RCC 7860 (cell line): ENCODE data around the gene MEI1.
"Not testable (repeated sequence)": the region's sequence is repeated elsewhere in the genome, so short reads cannot be mapped to it uniquely, and the experiment has no call there.

Experiments
- DNase-seq: peaks from one replicate; pipeline ENCODE4 v3.0.0-alpha.2; 2015; ENCODE audit warnings: low spot score
- FAIRE-seq: peaks from 2 replicates; lab custom pipeline; 2012; peaks lifted over from hg19 to GRCh38; lab: Jason Lieb, UNC

Gene MEI1

GRCh38 chr22:41733241-41733640 is 33.9 kb downstream of the MEI1 start:
- DNase-seq, FAIRE-seq: not testable (repeated sequence)

DNA sequence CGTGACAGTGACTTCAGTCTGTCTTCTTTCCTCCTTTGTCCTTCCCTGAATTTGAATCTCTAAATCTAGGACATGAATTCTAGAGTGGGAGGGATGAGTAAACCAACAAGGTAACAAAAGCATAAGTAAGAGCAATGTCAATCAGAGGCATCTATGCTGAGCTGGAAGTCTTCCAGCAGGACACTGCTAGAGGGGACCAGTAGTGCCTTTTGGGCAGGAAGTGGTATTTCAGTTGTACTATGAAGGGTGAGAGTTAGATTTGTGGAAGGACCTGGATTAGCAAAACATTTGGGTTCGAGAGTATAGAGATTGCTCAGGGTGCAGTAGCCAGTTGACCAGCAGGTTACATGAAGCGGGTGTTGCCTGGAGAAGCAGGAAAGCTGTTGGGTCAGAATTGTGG is 40.3 kb downstream of the MEI1 start:
- no peak for FAIRE-seq
- DNase-seq, result no peak

DNA sequence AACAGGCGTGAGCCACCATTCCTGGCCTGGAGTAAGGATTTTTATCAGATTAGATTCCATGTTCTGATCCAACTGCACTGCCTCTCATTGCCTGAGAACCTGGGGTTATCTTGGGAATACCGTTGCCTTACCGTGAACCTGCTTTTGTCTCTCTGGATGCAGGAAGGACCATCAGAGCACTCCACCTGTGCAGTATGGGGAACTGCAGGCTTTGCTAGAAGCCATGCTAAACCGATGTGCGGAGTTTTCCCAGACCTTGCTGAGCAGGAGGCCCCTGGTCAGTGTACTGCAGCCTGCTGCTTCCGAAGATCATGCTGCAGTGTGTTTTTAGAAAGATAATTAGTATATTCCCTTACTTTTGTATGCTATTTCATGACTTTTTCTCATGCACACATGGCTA is 43.6 kb downstream of the MEI1 start:
- no peak for FAIRE-seq

DNA sequence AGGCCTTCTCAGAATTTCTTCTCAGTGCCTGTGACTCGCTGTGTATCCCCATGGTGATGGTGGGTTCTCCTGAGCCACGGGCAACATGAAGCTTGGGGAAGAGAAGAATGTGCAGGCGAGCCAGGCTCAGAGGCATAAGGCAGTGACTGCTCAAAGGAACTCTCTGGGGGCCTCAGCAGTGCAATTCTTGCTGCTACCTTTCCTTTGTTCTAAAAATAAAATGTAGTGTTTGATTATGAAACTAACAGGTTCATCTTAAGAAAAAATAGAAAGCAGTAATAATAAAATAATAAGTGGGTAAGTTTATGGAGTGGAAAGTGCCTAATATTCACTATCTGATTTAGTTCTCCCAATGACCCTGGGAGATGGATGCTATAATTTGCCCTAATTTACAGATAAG is 46.7 kb downstream of the MEI1 start:
- DNase-seq (no peak), FAIRE-seq (no peak)

More for the DNA sequence above, 43.6 kb downstream of the MEI1 start:
- no peak for DNase-seq

DNA sequence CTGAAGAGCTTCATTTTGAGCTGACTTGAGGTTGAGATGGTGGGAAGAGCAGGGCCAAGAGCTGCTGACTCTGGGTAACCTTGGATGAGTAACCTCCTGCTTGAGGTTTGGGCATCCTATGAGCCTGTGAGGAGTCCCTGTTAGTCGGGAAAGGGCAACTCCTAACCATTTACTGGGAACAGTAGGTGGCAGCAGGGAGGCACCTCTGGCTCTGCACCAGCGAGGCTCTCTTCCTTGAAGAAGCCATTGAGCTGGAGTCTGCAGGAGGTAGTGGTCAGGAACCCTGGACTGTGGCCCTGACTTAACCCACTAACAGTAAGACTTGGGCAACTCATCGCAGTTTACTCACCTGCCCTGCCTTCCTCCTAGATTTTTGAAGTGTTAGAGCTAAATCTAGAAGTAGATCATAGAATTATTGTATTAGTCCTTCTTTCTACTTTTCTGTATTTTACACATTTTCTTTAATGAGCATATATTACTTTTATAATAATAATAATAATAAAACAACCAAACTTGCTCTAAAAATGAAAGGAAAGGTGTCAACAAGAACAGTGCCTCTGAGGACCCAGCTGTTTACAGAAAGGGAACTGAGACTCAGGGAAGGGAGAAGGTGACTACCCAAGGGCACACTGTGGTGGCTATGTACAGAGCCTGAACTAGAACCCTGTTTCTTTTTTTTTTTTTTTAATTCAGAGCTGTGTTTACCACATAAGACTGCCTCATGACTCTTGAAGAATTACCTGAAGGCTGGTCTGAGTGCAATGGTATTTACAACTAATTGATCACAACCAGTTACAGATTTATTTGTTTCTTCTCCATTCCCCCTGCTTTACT is 47.5 kb downstream of the MEI1 start:
- peak; percentile 86 for DNase-seq
- peak; percentile 91 for FAIRE-seq

DNA sequence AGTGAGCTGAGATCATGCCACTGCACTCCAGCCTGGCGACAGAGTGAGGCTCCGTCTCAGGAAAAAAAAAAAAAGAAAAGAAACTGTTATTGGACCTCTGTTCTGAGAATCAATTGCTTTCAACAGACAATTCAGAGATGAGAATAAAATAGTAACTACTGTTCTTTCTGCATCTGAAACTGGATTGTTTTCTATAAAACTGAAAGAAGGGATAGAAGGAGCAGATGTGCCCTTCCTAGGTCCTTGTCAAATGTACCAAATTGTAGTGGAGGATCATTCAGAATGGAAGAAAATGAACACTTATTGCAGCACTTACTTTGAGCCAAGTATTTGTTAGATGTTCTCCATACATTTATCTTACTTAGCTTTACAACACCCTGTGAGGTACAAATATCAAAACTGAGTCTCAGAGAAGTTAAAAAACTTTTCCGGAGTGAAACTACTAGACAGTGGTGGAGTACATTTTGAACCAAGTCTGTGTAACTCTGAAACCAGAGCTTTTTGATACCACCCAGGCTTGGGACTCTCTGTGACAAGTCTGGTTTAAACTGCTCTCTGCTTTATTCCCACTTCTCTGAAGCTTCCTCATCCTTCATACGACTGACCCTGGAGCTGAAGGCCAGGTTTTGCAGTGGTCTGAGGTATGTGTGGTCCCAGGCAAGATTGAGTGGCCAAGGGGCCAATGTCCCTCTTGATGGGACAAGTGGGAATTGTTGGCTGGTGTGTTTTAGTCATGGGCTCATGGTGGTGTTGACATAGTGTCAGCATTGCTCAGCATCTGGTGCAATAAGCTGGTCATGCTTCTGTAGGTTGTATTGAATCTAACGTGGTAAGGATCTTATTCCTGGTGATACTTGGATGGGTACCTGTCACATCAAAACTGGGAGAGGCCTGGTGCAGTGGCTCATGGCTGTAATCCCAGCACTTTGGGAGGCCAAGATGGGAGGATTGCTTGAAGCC is 53.0 kb downstream of the MEI1 start:
- FAIRE-seq (no peak), DNase-seq (no peak)

GRCh38 chr22:41753984-41754383 is 54.7 kb downstream of the MEI1 start:
- DNase-seq (no peak), FAIRE-seq (no peak)

DNA sequence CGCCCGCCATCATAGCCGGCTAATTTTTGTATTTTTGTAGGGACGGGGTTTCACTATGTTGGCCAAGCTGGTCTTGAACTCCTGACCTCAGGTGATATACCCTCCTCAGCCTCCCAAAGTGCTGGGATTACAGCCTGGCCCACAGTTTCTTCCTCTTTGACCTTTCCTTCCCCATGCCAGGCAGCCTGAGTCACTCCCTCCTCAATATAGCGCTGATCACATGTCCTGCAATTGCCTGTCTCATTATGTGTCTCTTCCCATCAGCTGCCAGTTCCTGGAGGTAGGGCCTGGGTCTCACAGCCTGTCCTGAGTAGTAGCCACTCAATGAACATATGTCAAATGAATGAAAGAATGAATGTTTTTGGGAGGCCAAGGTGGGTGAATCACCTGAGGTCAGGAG is 58.2 kb downstream of the MEI1 start:
- FAIRE-seq (no peak), DNase-seq (no peak)

DNA sequence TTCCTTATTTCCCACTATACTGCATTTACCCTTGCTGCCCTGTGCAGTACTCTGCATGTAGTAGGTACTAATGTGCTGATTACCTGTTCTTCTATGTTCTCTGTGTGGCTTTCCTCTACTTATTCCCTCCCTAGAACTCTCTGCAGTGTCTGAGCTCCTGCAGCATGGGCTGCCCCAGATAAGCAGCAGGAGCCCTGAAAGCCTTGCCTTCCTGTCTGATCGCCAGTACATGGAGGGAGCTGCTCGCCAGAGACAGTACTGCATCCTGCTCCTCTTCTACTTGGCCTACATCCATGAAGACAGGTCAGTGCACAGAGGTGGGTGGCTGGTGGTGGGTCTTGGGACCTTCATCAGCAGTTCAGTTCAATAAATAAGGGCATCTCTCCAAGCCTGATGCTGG is 58.9 kb downstream of the MEI1 start:
- DNase-seq (no peak), FAIRE-seq (no peak)

DNA sequence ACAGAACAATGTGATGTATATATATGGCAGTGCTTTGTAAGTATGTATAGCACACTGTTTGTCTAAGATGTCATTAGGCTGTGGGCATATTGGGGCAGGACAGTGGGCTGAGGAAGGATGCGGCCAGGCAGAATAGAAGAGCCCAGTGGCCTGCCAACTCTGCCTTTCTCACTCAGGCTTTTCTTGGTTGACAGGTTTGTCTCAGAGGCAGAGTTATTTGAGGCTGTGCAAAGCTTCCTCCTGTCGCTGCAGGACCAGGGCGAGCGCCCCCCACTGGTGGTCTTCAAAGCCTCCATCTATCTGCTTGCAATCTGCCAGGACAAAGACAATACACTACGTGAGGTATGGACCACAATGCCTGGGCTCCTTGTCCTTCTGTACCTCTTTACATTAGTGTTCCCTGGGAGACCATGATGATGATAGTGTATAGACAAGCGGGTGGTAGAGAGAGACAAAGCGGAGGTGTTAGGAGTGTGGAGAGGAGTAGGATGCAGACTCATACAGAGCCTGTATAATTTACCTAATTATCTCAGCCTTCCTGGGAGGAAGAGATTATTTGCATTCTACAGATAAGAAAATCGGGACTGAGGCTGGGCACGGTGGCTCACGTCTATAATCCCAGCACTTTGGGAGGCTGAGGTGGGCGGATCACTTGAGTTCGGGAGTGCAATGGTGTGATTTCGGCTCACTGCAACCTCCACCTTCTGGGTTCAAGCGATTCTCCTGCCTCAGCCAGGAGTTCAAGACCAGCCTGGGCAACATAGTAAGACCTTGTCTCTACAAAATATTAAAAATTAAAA is 63.9 kb downstream of the MEI1 start:
- DNase-seq (no peak), FAIRE-seq (no peak)

DNA sequence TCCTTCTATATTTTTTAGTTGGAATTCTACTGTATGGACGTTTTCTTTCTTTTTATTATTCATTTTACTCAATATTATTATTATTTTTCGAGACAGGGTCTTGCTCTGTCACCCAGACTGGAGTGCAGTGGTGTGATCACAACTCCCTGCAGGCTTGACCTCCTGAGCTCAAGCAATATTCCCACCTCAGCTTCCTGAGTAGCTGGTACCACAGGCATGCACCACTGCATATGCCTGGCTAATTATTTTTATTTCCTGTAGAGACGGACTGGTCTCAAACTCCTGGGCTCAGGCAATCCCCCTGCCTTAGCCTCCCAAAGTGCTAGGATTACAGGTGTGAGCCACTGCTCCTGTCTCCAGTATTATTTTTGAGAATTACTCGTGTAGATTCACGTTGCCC is 67.2 kb downstream of the MEI1 start:
- DNase-seq (peak; percentile 23), FAIRE-seq (peak; percentile 48)

GRCh38 chr22:41768430-41768829 is 69.1 kb downstream of the MEI1 start:
- FAIRE-seq (peak; percentile 93), DNase-seq (peak; percentile 88)

- no peak for FAIRE-seq
- DNase-seq, result peak; percentile 26
Observed at GRCh38 chr22:41770715-41771468, 71.6 kb downstream of the MEI1 start.

DNA sequence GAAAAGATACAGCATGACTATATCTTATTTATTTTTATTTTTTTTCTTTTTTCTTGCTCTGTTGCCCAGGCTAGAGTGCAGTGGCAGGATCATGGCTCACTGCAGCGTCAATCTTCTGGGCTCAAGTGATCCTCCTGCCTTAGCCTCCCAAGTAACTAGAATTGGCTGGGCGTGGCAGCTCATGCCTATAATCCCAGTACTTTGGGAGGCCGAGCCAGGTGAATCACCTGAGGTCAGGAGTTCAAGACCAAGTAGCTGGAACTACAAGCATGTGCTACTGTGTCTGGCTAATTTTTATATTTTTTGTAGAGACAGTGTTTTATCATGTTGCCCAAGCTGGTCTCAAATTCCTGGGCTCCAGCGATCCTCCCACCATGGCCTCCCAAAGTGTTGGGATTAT is 72.9 kb downstream of the MEI1 start:
- FAIRE-seq (no peak), DNase-seq (no peak)

DNA sequence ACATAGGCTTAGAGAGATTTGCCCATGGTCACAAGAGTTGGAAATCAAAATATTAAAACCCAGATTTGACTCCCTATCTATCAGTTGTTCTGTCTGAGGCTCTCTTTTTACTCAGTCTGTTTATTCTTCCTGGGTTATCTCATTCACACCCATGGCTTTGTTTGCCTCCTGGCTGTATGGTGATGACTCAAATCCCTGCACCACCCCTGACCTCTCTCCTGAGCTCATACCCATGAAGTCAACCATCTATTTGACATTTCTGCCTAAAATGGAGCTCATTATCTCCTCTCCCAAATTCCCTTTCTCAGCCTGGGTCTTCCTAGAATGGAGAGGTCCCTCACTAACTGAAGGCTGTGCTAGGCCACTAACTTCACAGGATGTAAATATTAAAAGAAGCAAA is 73.3 kb downstream of the MEI1 start:
- DNase-seq, result no peak
- FAIRE-seq, result peak; percentile 14

DNA sequence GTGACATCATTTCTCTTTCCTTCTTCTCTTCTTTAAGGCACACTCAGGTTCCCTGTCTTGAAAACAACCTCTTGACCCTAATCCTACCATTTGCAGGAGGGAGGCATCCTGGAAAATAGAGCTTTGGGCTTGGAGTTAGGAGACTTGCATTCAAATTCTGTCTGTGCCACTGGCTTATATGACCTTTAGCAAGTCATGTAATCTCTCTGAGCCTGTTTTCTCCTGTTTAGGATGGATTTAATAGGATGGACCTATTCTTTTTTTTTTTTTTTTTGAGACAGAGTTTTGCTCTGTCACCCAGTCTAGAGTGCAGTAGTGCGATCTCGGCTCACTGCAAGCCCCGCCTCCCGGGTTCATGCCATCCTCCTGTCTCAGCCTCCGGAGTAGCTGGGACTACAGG is 76.0 kb downstream of the MEI1 start:
- no peak for FAIRE-seq

DNA sequence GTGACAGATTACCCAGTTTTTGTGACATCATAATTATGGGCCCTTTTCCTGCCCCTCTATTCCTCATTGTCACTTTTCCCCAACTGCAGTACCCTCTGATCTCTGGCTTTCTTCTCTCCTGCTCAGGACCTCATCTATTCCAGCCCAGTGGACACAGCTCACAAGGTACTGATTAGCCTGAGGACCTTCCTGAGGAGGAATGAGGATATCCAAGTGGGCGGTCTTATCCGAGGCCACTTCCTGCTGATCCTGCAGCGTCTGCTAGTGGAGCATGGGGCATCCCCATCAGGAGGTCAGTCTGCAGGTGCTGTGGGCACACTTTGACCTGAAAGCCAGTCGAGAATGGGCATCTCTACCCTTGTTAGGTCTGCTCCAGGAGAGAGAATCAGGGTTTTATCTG is 76.7 kb downstream of the MEI1 start:
- DNase-seq (no peak), FAIRE-seq (no peak)

More for the DNA sequence above, 76.0 kb downstream of the MEI1 start:
- no peak for DNase-seq

DNA sequence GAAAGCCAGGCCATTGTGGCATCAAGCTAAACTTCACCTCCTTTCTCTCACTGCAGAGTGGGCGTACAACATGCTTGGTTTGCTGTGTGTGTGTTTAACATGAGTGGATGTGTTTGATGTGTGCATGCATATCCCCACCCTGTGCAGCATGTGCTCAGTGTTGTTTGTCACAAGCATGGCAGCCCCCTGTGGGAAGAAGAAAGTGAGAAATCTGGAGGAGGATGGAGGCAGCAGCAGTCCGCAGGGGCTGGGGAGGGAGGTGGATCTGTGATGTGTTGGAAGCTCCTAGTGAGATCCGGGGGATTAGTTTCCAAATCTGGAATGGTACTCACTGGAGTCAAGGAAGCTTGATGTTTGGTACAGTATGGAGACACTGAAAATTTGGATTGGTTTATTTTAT is 77.1 kb downstream of the MEI1 start:
- FAIRE-seq (no peak), DNase-seq (no peak)

- no peak for FAIRE-seq
- DNase-seq, result no peak
Observed at GRCh38 chr22:41777749-41778425, 78.6 kb downstream of the MEI1 start.
